HG03457 (cell line): ENCODE measurements around the gene ARFGEF3.
"Not testable (repeated sequence)": the region's sequence is repeated elsewhere in the genome, so short reads cannot be mapped to it uniquely, and the experiment has no call there.

Experiments used
- ATAC-seq: cut with Tn5 transposase; IDR thresholded peaks from one replicate; pipeline ENCODE4 v1.9.1; 2021; ENCODE audit warnings: moderate number of reproducible peaks; ENCODE audit not compliant: unreplicated experiment

Gene ARFGEF3

GRCh38 chr6:138341176-138341575, 179.4 kb downstream of the ARFGEF3 start:
- no peak for ATAC-seq

GRCh38 chr6:138343112-138343511, 181.4 kb downstream of the ARFGEF3 start:
- no peak for ATAC-seq

- ATAC-seq, result no peak
These were observed 184.0 kb downstream of the ARFGEF3 start for GRCh38 chr6:138345565-138346285.

- no peak for ATAC-seq
These were observed 184.8 kb downstream of the ARFGEF3 start for GRCh38 chr6:138346302-138347195.

GRCh38 chr6:138347864-138348263, 186.1 kb downstream of the ARFGEF3 start:
- ATAC-seq, result no peak

- no peak for ATAC-seq
These were observed 188.2 kb downstream of the ARFGEF3 start for GRCh38 chr6:138349891-138350290.

GRCh38 chr6:138357928-138358327, 196.2 kb downstream of the ARFGEF3 start:
- no peak for ATAC-seq

GRCh38 chr6:138368684-138369083, 206.9 kb downstream of the ARFGEF3 start:
- ATAC-seq, result not testable (repeated sequence)

- no peak for ATAC-seq
These were observed 209.1 kb downstream of the ARFGEF3 start for GRCh38 chr6:138370631-138371451.

- ATAC-seq, result no peak
These were observed 209.6 kb downstream of the ARFGEF3 start for GRCh38 chr6:138371452-138371711.

GRCh38 chr6:138371720-138372119, 210.0 kb downstream of the ARFGEF3 start:
- ATAC-seq, result no peak

GRCh38 chr6:138372711-138373463, 211.1 kb downstream of the ARFGEF3 start:
- ATAC-seq, result no peak

- no peak for ATAC-seq
These were observed 212.5 kb downstream of the ARFGEF3 start for GRCh38 chr6:138374230-138374629.

GRCh38 chr6:138374815-138375214, 213.1 kb downstream of the ARFGEF3 start:
- no peak for ATAC-seq

GRCh38 chr6:138377042-138377441, 215.3 kb downstream of the ARFGEF3 start:
- ATAC-seq, result no peak

- no peak for ATAC-seq
These were observed 216.1 kb downstream of the ARFGEF3 start, which contains the start of gene SMIM28 for GRCh38 chr6:138377844-138378243. Gene SMIM28 (plus strand): TSS chr6:138377905. CDS start chr6:138378073, 168 bp downstream.

- ATAC-seq, result no peak
These were observed 216.7 kb downstream of the ARFGEF3 start for GRCh38 chr6:138378463-138378862.

- no peak for ATAC-seq
These were observed 220.9 kb downstream of the ARFGEF3 start for GRCh38 chr6:138382498-138383265.

GRCh38 chr6:138383776-138384175, 222.0 kb downstream of the ARFGEF3 start:
- ATAC-seq, result no peak

GRCh38 chr6:138386897-138387296, 225.2 kb downstream of the ARFGEF3 start:
- no peak for ATAC-seq
